HG03108 (cell line): ENCODE measurements around the gene NTMT1.

Source experiments
- ATAC-seq: cut with Tn5 transposase; IDR thresholded peaks from one replicate; pipeline ENCODE4 v1.9.1; 2021; ENCODE audit warnings: moderate library complexity; ENCODE audit not compliant: unreplicated experiment

Gene NTMT1

GRCh38 chr9:129613520-129614175 lies 12.3 kb upstream of the NTMT1 start:
- no peak for ATAC-seq

- no peak for ATAC-seq
Observed at GRCh38 chr9:129614932-129615331, 11.0 kb upstream of the NTMT1 start.

- ATAC-seq, result no peak
Observed at GRCh38 chr9:129615407-129616285, 10.3 kb upstream of the NTMT1 start.

- no peak for ATAC-seq
Observed at GRCh38 chr9:129617167-129617566, 8.8 kb upstream of the NTMT1 start.

GRCh38 chr9:129619787-129620668 lies 5.9 kb upstream of the NTMT1 start:
- ATAC-seq, result no peak

- no peak for ATAC-seq
Observed at GRCh38 chr9:129620669-129621295, 5.2 kb upstream of the NTMT1 start, which contains the start of gene C9orf50. Gene C9orf50, minus strand, starts transcription at chr9:129621101. Its CDS starts 527 bp downstream, at chr9:129620574.

- no peak for ATAC-seq
Observed at GRCh38 chr9:129623331-129623730, 2.6 kb upstream of the NTMT1 start.

GRCh38 chr9:129624168-129624759 lies 1.7 kb upstream of the NTMT1 start:
- ATAC-seq, result no peak

GRCh38 chr9:129624947-129625346 lies 1.0 kb upstream of the NTMT1 start:
- ATAC-seq, result no peak

GRCh38 chr9:129626625-129627284 lies 792 bp downstream of the NTMT1 start:
- peak; percentile 13 for ATAC-seq

- no peak for ATAC-seq
Observed at GRCh38 chr9:129627556-129628440, 1.8 kb downstream of the NTMT1 start.

GRCh38 chr9:129628709-129629108 lies 2.7 kb downstream of the NTMT1 start:
- ATAC-seq, result no peak

- ATAC-seq, result no peak
Observed at GRCh38 chr9:129629251-129629820, 3.4 kb downstream of the NTMT1 start.

- no peak for ATAC-seq
Observed at GRCh38 chr9:129630967-129631673, 5.2 kb downstream of the NTMT1 start.

- no peak for ATAC-seq
Observed at GRCh38 chr9:129631674-129632129, 5.7 kb downstream of the NTMT1 start.

- no peak for ATAC-seq
Observed at GRCh38 chr9:129632460-129632859, 6.5 kb downstream of the NTMT1 start.

- no peak for ATAC-seq
Observed at GRCh38 chr9:129633207-129633606, 7.2 kb downstream of the NTMT1 start.

GRCh38 chr9:129633848-129634247 lies 7.9 kb downstream of the NTMT1 start:
- ATAC-seq, result no peak
